GM19328 (cell line): ENCODE data around the gene SSTR3.

Experiments
- ATAC-seq: cut with Tn5 transposase; IDR thresholded peaks from one replicate; pipeline ENCODE4 v1.9.1; 2021; ENCODE audit warnings: mild to moderate bottlenecking, moderate library complexity; ENCODE audit not compliant: unreplicated experiment

Gene SSTR3

GRCh38 chr22:37198258-37199102, 13.8 kb downstream of the SSTR3 start:
- no peak for ATAC-seq

- ATAC-seq = no peak
Measured at GRCh38 chr22:37197451-37198257, 14.6 kb downstream of the SSTR3 start.

DNA sequence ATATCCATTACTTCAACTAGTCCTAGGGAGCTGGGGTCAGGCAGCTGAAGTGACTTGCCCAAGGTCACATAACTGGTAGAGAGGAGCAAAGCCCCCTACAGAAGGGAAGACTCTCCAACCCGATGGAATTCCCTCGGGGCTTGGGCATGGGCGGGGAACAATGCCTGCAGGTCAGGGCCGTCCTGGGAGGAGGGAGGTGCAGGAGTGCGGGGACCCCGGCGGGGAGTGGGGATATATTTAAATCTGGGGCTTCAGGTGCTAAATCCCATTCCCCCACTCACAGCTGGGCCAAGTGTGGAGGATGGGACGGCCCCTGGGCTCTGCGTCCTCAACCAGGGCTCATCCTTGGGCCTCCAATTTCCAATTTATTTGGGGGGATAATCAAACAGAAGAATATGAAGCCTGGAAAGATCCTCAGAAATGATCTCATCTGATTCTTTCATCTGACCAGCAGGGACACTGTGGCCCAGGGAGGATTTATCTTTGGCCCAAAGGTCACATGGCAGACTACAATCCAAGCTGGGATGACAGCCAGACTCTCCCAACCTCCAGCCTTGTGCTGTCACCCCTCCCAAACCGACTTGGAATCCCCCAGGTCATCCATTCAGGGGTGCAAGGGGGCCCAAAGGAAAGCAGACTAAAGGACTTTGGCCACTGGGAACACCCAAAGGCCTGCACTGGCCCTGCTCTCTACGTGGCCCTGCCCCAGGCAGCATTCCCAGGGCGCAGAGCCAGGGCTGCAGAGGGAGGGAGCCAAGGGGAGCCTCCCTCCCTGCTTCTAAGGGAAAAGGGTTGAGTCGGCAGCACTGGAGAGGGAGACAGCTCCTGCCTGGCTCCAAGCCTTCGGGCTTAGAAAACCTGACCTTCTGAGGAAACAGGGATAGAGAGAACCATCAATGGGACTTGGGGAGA, 15.5 kb downstream of the SSTR3 start:
- ATAC-seq = no peak

GRCh38 chr22:37195921-37196320, 16.4 kb downstream of the SSTR3 start:
- no peak for ATAC-seq

GRCh38 chr22:37194750-37195149, 17.5 kb downstream of the SSTR3 start:
- ATAC-seq = no peak

GRCh38 chr22:37193629-37194191, 18.6 kb downstream of the SSTR3 start:
- no peak for ATAC-seq

- no peak for ATAC-seq
Measured at GRCh38 chr22:37192741-37193140, 19.5 kb downstream of the SSTR3 start.

DNA sequence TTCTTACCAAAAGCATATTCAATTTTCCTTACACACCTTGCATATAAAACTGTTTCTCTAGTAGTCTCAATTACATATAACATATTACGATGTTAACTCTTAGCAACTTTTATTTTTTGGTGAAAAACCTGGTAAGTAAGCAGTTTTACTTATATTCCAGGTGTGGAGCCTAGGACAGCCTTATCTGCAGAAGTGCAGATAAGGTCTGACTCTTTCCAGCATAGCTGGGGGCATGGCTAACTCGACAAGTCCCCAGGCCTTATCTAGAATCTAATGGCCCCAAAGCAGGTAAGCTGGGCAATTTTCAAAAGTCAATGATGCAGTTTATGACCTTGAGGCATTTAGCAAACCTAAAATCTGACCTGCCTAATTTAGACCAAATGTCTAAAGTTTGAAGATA, 20.1 kb downstream of the SSTR3 start:
- ATAC-seq = no peak

GRCh38 chr22:37190262-37190780, 22.0 kb downstream of the SSTR3 start:
- ATAC-seq = no peak

DNA sequence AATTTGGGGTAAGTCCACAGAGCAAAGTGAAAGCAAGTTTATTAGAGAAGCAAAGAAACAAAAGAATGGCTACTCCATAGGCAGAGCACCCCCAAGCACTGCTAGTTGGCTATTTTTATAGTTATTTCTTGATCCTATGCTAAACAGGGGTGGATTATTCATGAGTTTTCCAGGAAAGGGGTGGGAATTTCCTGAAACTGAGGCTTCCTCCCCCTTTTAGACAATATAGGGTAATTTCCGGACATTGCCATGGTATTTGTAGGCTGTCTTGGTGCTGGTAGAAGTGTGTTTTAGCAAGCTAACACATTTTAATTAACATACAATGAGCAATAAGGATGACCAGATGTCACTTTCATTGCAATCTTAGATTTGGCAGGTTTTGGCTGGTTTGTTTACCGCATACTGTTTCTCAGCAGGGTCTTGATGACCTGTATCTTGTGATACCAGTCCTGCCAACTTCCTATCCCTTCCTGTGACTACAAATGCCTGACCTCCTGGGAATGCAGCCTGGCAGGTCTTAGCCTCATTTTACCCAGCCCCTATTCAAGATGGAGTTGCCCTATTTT, 23.3 kb downstream of the SSTR3 start:
- no peak for ATAC-seq

- no peak for ATAC-seq
Measured at GRCh38 chr22:37187891-37188761, 24.2 kb downstream of the SSTR3 start, which contains the start of gene C1QTNF6. C1QTNF6 (minus strand) TSS chr22:37188247; CDS start chr22:37188213, 34 bp downstream.

DNA sequence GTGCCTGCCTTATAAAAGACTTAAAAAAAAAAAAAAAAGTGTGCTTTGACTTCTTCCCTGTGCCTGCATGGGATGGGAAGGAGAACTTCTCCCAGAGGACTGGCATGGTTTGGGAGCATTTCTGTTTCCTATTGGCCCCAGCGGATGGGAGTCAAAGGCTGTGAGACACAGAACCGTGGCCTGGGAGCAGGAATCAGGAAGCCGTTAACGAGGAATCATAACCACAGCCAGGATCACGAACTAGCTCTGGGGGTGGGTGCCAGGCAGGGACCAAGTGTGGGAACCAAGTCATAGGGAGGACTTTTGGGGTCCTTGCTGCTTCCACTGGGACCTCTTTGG, 24.8 kb downstream of the SSTR3 start:
- no peak for ATAC-seq

GRCh38 chr22:37186997-37187522, 25.2 kb downstream of the SSTR3 start:
- ATAC-seq = no peak

DNA sequence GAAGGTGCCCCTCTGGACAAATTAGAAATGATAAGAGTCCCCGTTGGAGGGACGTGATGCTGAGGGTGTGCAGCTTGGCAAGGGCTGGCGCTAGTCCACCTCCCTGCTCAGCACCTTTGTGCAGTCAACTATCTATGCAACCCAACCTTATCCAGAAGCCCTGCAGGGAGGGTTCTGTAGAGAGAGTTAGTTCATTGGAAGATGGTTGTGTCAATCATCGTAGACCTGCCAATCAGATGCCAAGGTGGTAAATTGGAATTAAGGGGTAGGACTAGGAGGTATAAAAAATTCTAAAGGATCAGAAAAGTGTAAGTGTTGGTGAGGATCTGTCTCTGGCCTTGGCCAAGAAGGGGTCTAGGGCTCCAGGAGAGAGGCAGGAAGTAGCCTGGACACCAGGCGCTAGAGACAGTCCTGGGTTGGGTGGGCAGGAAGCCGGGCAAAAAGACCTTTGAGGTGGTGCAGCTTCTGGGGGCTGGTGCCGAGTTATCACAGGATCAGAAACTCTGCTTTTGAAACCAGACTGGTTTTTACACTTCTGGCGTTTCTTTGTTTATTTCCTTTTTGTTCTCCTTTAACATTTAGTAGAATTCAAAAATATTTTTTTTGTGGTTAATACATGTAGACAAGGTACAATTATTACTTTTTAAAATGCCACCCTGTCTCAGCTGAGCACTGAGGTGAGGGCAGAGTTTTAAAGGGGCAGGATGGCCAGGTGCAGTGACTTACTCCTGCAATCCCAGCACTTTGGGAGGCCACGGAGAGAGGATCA, 25.9 kb downstream of the SSTR3 start:
- ATAC-seq = no peak

- ATAC-seq = no peak
Measured at GRCh38 chr22:37185646-37186227, 26.5 kb downstream of the SSTR3 start.

- ATAC-seq = no peak
Measured at GRCh38 chr22:37184816-37185541, 27.3 kb downstream of the SSTR3 start.

GRCh38 chr22:37184380-37184755, 27.9 kb downstream of the SSTR3 start:
- no peak for ATAC-seq
